Measurements from ENCODE around the gene ADAMTS17. TPM values are rescaled to one million over a fixed set of nuclear protein-coding genes. Genes with fewer than 3 reads are reported as not detected.
A peak's percentile ranks its signal among the peaks of the same experiment; 100 is the strongest.
"Not testable (repeated sequence)": the region's sequence is repeated elsewhere in the genome, so short reads cannot be mapped to it uniquely, and the experiment has no call there.

Gene ADAMTS17
- total RNA-seq, 1 experiment from 2014 or later: 0.16 TPM

GRCh38 chr15:100339451-100339850, 2.3 kb downstream of the ADAMTS17 start:
- DNase-seq (ENCODE audit: low spot score): not testable (repeated sequence)

GRCh38 chr15:100338971-100339444, 2.8 kb downstream of the ADAMTS17 start:
- peak; percentile 39 for DNase-seq (ENCODE audit: low spot score)

- DNase-seq (ENCODE audit: low spot score): no peak
Measured at GRCh38 chr15:100338247-100338646, 3.5 kb downstream of the ADAMTS17 start.

- DNase-seq (ENCODE audit: low spot score): no peak
Measured at GRCh38 chr15:100337096-100338044, 4.4 kb downstream of the ADAMTS17 start.

- DNase-seq (ENCODE audit: low spot score): no peak
Measured at GRCh38 chr15:100336061-100336460, 5.7 kb downstream of the ADAMTS17 start.

GRCh38 chr15:100335335-100335999, 6.3 kb downstream of the ADAMTS17 start:
- no peak for DNase-seq (ENCODE audit: low spot score)

GRCh38 chr15:100334905-100335304, 6.9 kb downstream of the ADAMTS17 start:
- DNase-seq (ENCODE audit: low spot score): no peak

GRCh38 chr15:100334456-100334855, 7.3 kb downstream of the ADAMTS17 start:
- DNase-seq (ENCODE audit: low spot score): no peak

- no peak for DNase-seq (ENCODE audit: low spot score)
Measured at GRCh38 chr15:100334015-100334414, 7.8 kb downstream of the ADAMTS17 start.

GRCh38 chr15:100333236-100333635, 8.5 kb downstream of the ADAMTS17 start:
- no peak for DNase-seq (ENCODE audit: low spot score)

- DNase-seq (ENCODE audit: low spot score): no peak
Measured at GRCh38 chr15:100332721-100333120, 9.1 kb downstream of the ADAMTS17 start.

GRCh38 chr15:100332231-100332630, 9.5 kb downstream of the ADAMTS17 start:
- no peak for DNase-seq (ENCODE audit: low spot score)

- no peak for DNase-seq (ENCODE audit: low spot score)
Measured at GRCh38 chr15:100330629-100331215, 11.1 kb downstream of the ADAMTS17 start.

GRCh38 chr15:100330221-100330620, 11.6 kb downstream of the ADAMTS17 start:
- DNase-seq (ENCODE audit: low spot score): no peak

- no peak for DNase-seq (ENCODE audit: low spot score)
Measured at GRCh38 chr15:100328796-100329195, 13.0 kb downstream of the ADAMTS17 start.

- DNase-seq (ENCODE audit: low spot score): no peak
Measured at GRCh38 chr15:100318880-100319279, 22.9 kb downstream of the ADAMTS17 start.

- DNase-seq (ENCODE audit: low spot score): no peak
Measured at GRCh38 chr15:100314809-100315400, 26.9 kb downstream of the ADAMTS17 start.

- no peak for DNase-seq (ENCODE audit: low spot score)
Measured at GRCh38 chr15:100311833-100312476, 29.8 kb downstream of the ADAMTS17 start.

- no peak for DNase-seq (ENCODE audit: low spot score)
Measured at GRCh38 chr15:100311154-100311625, 30.6 kb downstream of the ADAMTS17 start.

- no peak for DNase-seq (ENCODE audit: low spot score)
Measured at GRCh38 chr15:100310513-100311153, 31.1 kb downstream of the ADAMTS17 start.

- DNase-seq (ENCODE audit: low spot score): no peak
Measured at GRCh38 chr15:100310041-100310405, 31.8 kb downstream of the ADAMTS17 start.

Data from A172 (cell line).